PC-9 (cell line): ENCODE data around the gene YLPM1.

Experiments
- EZH2 ChIP-seq: fragments of 200-600 bp; sonication (generic); IDR thresholded peaks from 2 replicates; pipeline ENCODE4 v1.8.0; 2017; ENCODE audit warnings: antibody characterized with exemption, low read depth
- TF ChIP-seq, protein P1 (sequence below): fragments of 200-600 bp; sonication (generic); conservative IDR thresholded peaks from 2 replicates; pipeline ENCODE4 v1.6.1; 2017; ENCODE audit warnings: mixed run types, antibody characterized with exemption, mild to moderate bottlenecking, moderate library complexity

DNA sequence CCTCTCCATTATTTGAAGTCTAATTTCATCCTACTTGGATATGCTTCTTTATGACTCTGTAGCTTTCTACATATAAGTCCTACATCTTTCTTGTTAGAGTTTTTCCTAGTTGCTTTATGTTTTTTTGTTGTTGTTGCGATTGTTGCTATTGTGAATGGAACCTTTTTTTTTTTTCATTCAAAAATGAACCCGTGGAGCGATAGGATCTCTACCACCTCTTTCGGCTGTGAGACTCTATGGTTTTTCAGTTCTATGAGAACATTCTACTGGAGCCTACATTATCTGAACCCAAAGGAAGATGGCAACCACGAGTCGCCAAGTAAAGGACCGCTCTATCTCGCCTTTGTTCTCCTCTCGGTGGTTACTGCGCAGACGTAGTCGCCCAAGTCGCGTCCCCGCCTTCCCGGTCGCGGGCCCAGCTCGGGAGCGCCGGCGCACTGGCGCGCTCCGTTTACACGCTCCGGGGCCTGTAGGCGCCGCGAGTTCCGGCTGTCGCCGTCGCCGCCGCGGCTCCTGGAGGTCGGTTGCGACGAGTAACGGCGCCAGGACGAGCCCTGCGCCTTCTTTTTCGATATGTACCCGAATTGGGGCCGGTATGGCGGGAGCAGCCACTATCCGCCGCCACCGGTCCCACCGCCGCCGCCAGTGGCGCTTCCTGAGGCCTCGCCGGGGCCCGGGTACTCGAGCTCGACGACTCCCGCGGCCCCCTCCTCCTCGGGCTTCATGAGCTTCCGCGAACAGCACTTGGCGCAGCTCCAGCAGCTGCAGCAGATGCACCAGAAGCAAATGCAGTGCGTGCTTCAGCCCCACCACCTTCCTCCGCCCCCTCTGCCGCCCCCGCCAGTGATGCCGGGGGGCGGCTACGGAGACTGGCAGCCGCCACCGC is at the start of gene YLPM1:
- TF ChIP-seq, protein P1, sequence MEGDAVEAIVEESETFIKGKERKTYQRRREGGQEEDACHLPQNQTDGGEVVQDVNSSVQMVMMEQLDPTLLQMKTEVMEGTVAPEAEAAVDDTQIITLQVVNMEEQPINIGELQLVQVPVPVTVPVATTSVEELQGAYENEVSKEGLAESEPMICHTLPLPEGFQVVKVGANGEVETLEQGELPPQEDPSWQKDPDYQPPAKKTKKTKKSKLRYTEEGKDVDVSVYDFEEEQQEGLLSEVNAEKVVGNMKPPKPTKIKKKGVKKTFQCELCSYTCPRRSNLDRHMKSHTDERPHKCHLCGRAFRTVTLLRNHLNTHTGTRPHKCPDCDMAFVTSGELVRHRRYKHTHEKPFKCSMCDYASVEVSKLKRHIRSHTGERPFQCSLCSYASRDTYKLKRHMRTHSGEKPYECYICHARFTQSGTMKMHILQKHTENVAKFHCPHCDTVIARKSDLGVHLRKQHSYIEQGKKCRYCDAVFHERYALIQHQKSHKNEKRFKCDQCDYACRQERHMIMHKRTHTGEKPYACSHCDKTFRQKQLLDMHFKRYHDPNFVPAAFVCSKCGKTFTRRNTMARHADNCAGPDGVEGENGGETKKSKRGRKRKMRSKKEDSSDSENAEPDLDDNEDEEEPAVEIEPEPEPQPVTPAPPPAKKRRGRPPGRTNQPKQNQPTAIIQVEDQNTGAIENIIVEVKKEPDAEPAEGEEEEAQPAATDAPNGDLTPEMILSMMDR = peak; percentile 40; the same call in 1 of the 2 replicates
- TF ChIP-seq EZH2 = no peak
